B cell (primary cell): ENCODE results near the gene KRT20. TPM values are rescaled to one million over a fixed set of nuclear protein-coding genes. Genes with fewer than 3 reads are reported as not detected.

Source experiments
- ATAC-seq: fragments of 200-7000 bp; cut with Tn5 transposase; one replicate; pipeline ENCODE4 v1.10.0; 2021; ENCODE audit warnings: low read depth, mild to moderate bottlenecking, moderate number of reproducible peaks, moderate library complexity
- CTCF ChIA-PET: fragments of 350-600 bp; sonication (Branson Sonifier 250); formaldehyde crosslinking; loops from one replicate; lab custom pipeline; 2021; ENCODE audit warnings: antibody characterized with exemption, inconsistent platforms; lab: Charles Lee
- POLR2A ChIA-PET: fragments of 350-600 bp; sonication (Branson Sonifier 250); formaldehyde crosslinking; loops from one replicate; lab custom pipeline; 2021; ENCODE audit warnings: antibody characterized with exemption; lab: Charles Lee
- DNase-seq: peaks from one replicate; pipeline ENCODE4 v3.0.0; 2013
- H2AFZ ChIP-seq: 2 replicates; pipeline ENCODE4 v1.6.1; 2012; ENCODE audit warnings: mild to moderate bottlenecking, low read depth, low read length; ENCODE audit not compliant: insufficient read depth, poor library complexity, severe bottlenecking
- H3K27ac ChIP-seq, 2 donors: 1 replicate in 1 of 2; 2 replicates in 1 of 2; pipeline ENCODE4 v1.5.1; 2012 to 2013; ENCODE audit warnings: low read length in 2 of 2, mild to moderate bottlenecking in 2 of 2, moderate library complexity in 1 of 2
- H3K27me3 ChIP-seq, 4 experiments: fragments of 200-600 bp in 1 of 4; sonication (generic) in 1 of 4; replicated peaks in 1 of 4; 1 replicate in 2 of 4; 2 replicates in 2 of 4; pipeline versions ENCODE4 v1.6.1 to v1.7.0; 2013 to 2016; ENCODE audit warnings: low read length in 3 of 4, mild to moderate bottlenecking in 2 of 4, mixed read lengths in 1 of 4, moderate library complexity in 1 of 4; ENCODE audit not compliant: insufficient read depth in 4 of 4, control insufficient read depth in 3 of 4; ENCODE audit errors: control extremely low read depth in 1 of 4
- H3K36me3 ChIP-seq, 2 experiments: replicated peaks in 1 of 2; 1 replicate in 1 of 2; 2 replicates in 1 of 2; pipeline versions ENCODE4 v1.6.1 to v1.7.1; 2013; ENCODE audit warnings: low read length in 1 of 2; ENCODE audit not compliant: insufficient read depth in 2 of 2, control insufficient read depth in 1 of 2; ENCODE audit errors: control extremely low read depth in 1 of 2, extremely low read depth in 1 of 2
- H3K4me1 ChIP-seq, 2 donors: fragments of 200-600 bp in 1 of 2; sonication (generic) in 1 of 2; 1 replicate in 1 of 2; 2 replicates in 1 of 2; pipeline versions ENCODE4 v1.5.1 to v1.6.1; 2013 to 2017; ENCODE audit warnings: low read length in 2 of 2; ENCODE audit not compliant: control insufficient read depth in 2 of 2, insufficient read depth in 2 of 2
- H3K4me2 ChIP-seq: replicated peaks from 2 replicates; pipeline ENCODE3; 2012; ENCODE audit warnings: mild to moderate bottlenecking, low read depth, low read length; ENCODE audit not compliant: poor library complexity, severe bottlenecking
- H3K4me3 ChIP-seq, 5 experiments: fragments of 200-600 bp in 1 of 5; sonication (generic) in 1 of 5; 1 replicate in 3 of 5; 2 replicates in 2 of 5; pipeline versions ENCODE4 v1.5.1 to v1.7.0; 2011 to 2016; ENCODE audit warnings: low read length in 4 of 5, mild to moderate bottlenecking in 4 of 5, low read depth in 2 of 5, control low read depth in 1 of 5, moderate library complexity in 1 of 5; ENCODE audit not compliant: insufficient read depth in 1 of 5; ENCODE audit errors: control extremely low read depth in 1 of 5, extremely low read depth in 1 of 5
- H3K79me2 ChIP-seq: fragments of 200-600 bp; sonication (generic); one replicate; pipeline ENCODE4 v1.6.0; 2016; ENCODE audit warnings: low read length; ENCODE audit not compliant: control insufficient read depth, insufficient read depth
- H3K9ac ChIP-seq: fragments of 200-600 bp; sonication (generic); 2 replicates; pipeline ENCODE4 v1.6.1; 2017; ENCODE audit warnings: mild to moderate bottlenecking, low read length, moderate library complexity
- H3K9me3 ChIP-seq, 3 donors: one replicate each; pipeline versions ENCODE4 v1.6.1 to v1.7.1; 2013; ENCODE audit warnings: low read length in 2 of 3; ENCODE audit not compliant: control insufficient read depth in 2 of 3, insufficient read depth in 1 of 3; ENCODE audit errors: control extremely low read depth in 1 of 3
- H4K20me1 ChIP-seq: 2 replicates; pipeline ENCODE4 v1.6.0; 2012; ENCODE audit warnings: mild to moderate bottlenecking, low read length; ENCODE audit not compliant: insufficient read depth, control insufficient read depth, poor library complexity, severe bottlenecking
- H3K27ac Mint-ChIP-seq: one replicate; pipeline ENCODE4 v1.8.0; 2021; ENCODE audit warnings: mixed read lengths
- H3K27me3 Mint-ChIP-seq: one replicate; pipeline ENCODE4 v1.8.0; 2021; ENCODE audit warnings: mixed read lengths
- H3K4me1 Mint-ChIP-seq: one replicate; pipeline ENCODE4 v1.8.0; 2021; ENCODE audit warnings: mixed read lengths
- H3K4me3 Mint-ChIP-seq: one replicate; pipeline ENCODE4 v1.8.0; 2021; ENCODE audit warnings: mixed read lengths
- H3K9me3 Mint-ChIP-seq: one replicate; pipeline ENCODE4 v1.8.0; 2022; ENCODE audit warnings: mixed read lengths; ENCODE audit not compliant: insufficient read depth
- CTCF ChIP-seq: fragments of 200-600 bp; IDR thresholded peaks from one replicate; pipeline ENCODE4 v1.8.0; 2022; ENCODE audit warnings: antibody characterized with exemption, mild to moderate bottlenecking
- EZH2 ChIP-seq: IDR thresholded peaks from 2 replicates; pipeline ENCODE4 v1.6.1; 2012; ENCODE audit warnings: borderline replicate concordance, low read depth, mild to moderate bottlenecking, moderate library complexity, low read length; ENCODE audit not compliant: insufficient read depth, poor library complexity, severe bottlenecking
- WGBS: methylation state at CpG from one replicate; pipeline ENCODE4 v1.1.5; 2013; ENCODE audit warnings: missing lambda C conversion rate; ENCODE audit not compliant: insufficient coverage; 5-methylcytosine and 5-hydroxymethylcytosine counted together
- intact Hi-C: fragments of 100-400 bp; cut with micrococcal nuclease; formaldehyde crosslinking; loops from one replicate; pipeline ENCODE4 v1.10.0; 2022
- polyA plus RNA-seq: library from polyadenylated mRNA; depleted of rRNA; stranded (reverse); fragments of >200 nt; gene quantifications from 2 replicates; pipeline ENCODE4 v1.2.3, GENCODE V29; 2012
- total RNA-seq, 2 donors: library from RNA; stranded (reverse); fragments of 120-200 nt in 1 of 2; gene quantifications; 1 replicate in 1 of 2; 2 replicates in 1 of 2; pipeline versions ENCODE4 v1.2.3 to v1.2.4, GENCODE V29; 2013 to 2022

KRT20 gene
- total and polyA plus RNA-seq, 2 donors (not counting 1 experiment from before 2014, with no cell fraction given): not detected

DNA sequence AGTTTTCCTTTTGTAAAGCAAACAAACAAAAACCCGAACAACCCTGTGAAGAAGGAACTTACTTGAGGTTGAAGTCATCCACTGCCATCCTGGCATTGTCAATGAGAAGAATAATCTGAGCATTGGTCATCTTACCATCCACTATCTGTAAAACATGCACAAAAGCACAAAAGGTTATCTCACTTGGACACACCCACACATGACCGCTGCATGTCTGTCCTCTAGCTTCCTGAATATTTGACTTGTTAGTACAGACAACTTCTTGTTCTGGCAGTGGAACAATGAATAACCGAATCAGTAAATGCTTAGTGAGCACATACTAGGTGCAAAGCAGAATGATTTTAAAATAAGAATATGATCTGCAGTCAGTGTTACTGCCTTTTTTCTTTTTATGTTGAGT, 46.3 kb upstream of the KRT20 start:
- Mint-ChIP-seq H3K9me3 (no peaks in the 10 kb centered on the region), H3K4me1 (no peaks in the 10 kb centered on the region), H3K4me3 (no peak overlapping the region), H3K27ac (no peak overlapping the region), H3K27me3 (peaks cover 53% of the 10 kb centered on the region)
- no peak for DNase-seq
- Histone ChIP-seq H4K20me1 (no peaks in the 10 kb centered on the region), H3K36me3 (no peaks in the 10 kb centered on the region), H3K9ac (no peak overlapping the region), H2AFZ (no peak overlapping the region), H3K4me3 (no peak overlapping the region), H3K4me2 (no peak overlapping the region), H3K79me2 (no peaks in the 10 kb centered on the region), H3K4me1 (no peaks in the 10 kb centered on the region), H3K27ac (no peak overlapping the region), H3K27me3 (peaks cover 0 to 7% (median 2%) of the 10 kb centered on the region in 4 experiments), H3K9me3 (no peaks in the 10 kb centered on the region)
- CTCF ChIA-PET: no interaction called here
- TF ChIP-seq CTCF (no peak), EZH2 (no peak)
- POLR2A ChIA-PET: no interaction called here
- intact Hi-C loops: no loop called here
- no peak for ATAC-seq
- WGBS: 83% methylated on average over 2 of the region's 3 CpGs

GRCh38 chr17:40926341-40926740, 41.3 kb upstream of the KRT20 start:
- no peak overlapping the region for H3K27ac Mint-ChIP-seq
- no peaks in the 10 kb centered on the region for H3K4me1 Mint-ChIP-seq
- intact Hi-C loops: no loop called here
- Histone ChIP-seq H2AFZ (no peak overlapping the region), H3K4me3 (no peak overlapping the region), H3K36me3 (no peaks in the 10 kb centered on the region), H3K9ac (no peak overlapping the region), H3K4me2 (no peak overlapping the region), H3K79me2 (no peaks in the 10 kb centered on the region), H3K9me3 (no peaks in the 10 kb centered on the region), H3K27ac (no peak overlapping the region), H3K4me1 (no peaks in the 10 kb centered on the region), H4K20me1 (no peaks in the 10 kb centered on the region), H3K27me3 (peaks cover 0 to 4% (median 2%) of the 10 kb centered on the region in 4 experiments)
- no peak for ATAC-seq
- H3K9me3 Mint-ChIP-seq: no peaks in the 10 kb centered on the region
- TF ChIP-seq EZH2: no peak
- no peak for TF ChIP-seq CTCF
- no peak for DNase-seq
- 94% methylated on average over 8 of the region's 8 CpGs for WGBS
- CTCF ChIA-PET: interaction anchor here (0.9 kb wide), 1 partner anchor 722 kb away, joined by 3 read pairs; no protein-coding TSS in a partner anchor
- POLR2A ChIA-PET: no interaction called here
- H3K27me3 Mint-ChIP-seq: peaks cover 50% of the 10 kb centered on the region
- no peak overlapping the region for H3K4me3 Mint-ChIP-seq
